Liver (tissue), 9 donors: ENCODE measurements around the gene ITGA6. TPM values are rescaled to one million over a fixed set of nuclear protein-coding genes. Genes with fewer than 3 reads are reported as not detected.

ENCODE experiments used
- DNase-seq: peaks from one replicate; pipeline ENCODE4 v3.0.0-alpha.2; 2017; ENCODE audit warnings: low spot score
- H3K27ac ChIP-seq, 2 donors: one replicate each; pipeline ENCODE4 v1.7.0; 2013; ENCODE audit warnings: inconsistent platforms in 2 of 2, low read length in 2 of 2, control low read depth in 1 of 2, low read depth in 1 of 2, mild to moderate bottlenecking in 1 of 2
- H3K27me3 ChIP-seq, 4 donors: one replicate each; pipeline versions ENCODE4 v1.6.1 to v1.7.0; 2013; ENCODE audit warnings: low read length in 3 of 4, inconsistent platforms in 1 of 4, mild to moderate bottlenecking in 1 of 4, moderate library complexity in 1 of 4; ENCODE audit not compliant: control insufficient read depth in 4 of 4, insufficient read depth in 4 of 4
- H3K36me3 ChIP-seq, 4 donors: one replicate each; pipeline versions ENCODE4 v1.6.1 to v1.7.0; 2013; ENCODE audit warnings: low read length in 3 of 4, mild to moderate bottlenecking in 3 of 4, low read depth in 1 of 4, moderate library complexity in 1 of 4; ENCODE audit not compliant: control insufficient read depth in 4 of 4, insufficient read depth in 3 of 4
- H3K4me1 ChIP-seq, 4 donors: one replicate each; pipeline versions ENCODE4 v1.6.1 to v1.7.0; 2013; ENCODE audit warnings: low read length in 3 of 4, mild to moderate bottlenecking in 3 of 4, moderate library complexity in 1 of 4; ENCODE audit not compliant: control insufficient read depth in 4 of 4, insufficient read depth in 4 of 4
- H3K4me3 ChIP-seq, 3 donors: one replicate each; pipeline versions ENCODE4 v1.6.1 to v1.7.0; 2013; ENCODE audit warnings: low read length in 3 of 3, control low read depth in 1 of 3, low read depth in 1 of 3, mild to moderate bottlenecking in 1 of 3
- H3K9ac ChIP-seq, 2 donors: one replicate each; pipeline ENCODE4 v1.7.0; 2013; ENCODE audit warnings: low read length in 2 of 2, mild to moderate bottlenecking in 2 of 2, moderate library complexity in 2 of 2, control low read depth in 1 of 2, low read depth in 1 of 2
- H3K9me3 ChIP-seq, 4 donors: one replicate each; pipeline versions ENCODE4 v1.6.1 to v1.7.0; 2013; ENCODE audit warnings: low read length in 3 of 4; ENCODE audit not compliant: control insufficient read depth in 4 of 4
- ATF3 ChIP-seq: IDR thresholded peaks from 2 replicates; pipeline ENCODE4 v1.6.1; 2016; ENCODE audit warnings: antibody characterized with exemption
- CTCF ChIP-seq: fragments of 150-350 bp; IDR thresholded peaks from 2 replicates; pipeline ENCODE4 v1.5.1; 2017; ENCODE audit warnings: improper control_type of control experiment, low read depth, low read length; ENCODE audit not compliant: missing input control
- EGR1 ChIP-seq, 2 donors: IDR thresholded peaks; 2 replicates each; pipeline ENCODE4 v1.6.1; 2016 to 2018; ENCODE audit warnings: antibody characterized with exemption in 2 of 2, low read depth in 2 of 2
- FOXA2 ChIP-seq: IDR thresholded peaks from 2 replicates; pipeline ENCODE4 v1.6.1; 2016; ENCODE audit warnings: antibody characterized with exemption
- GABPA ChIP-seq, 2 donors: IDR thresholded peaks in 1 of 2; conservative IDR thresholded peaks in 1 of 2; 2 replicates each; pipeline ENCODE4 v1.6.1; 2016; ENCODE audit warnings: antibody characterized with exemption in 2 of 2, mild to moderate bottlenecking in 1 of 2, moderate library complexity in 1 of 2
- HNF4A ChIP-seq, 2 donors: conservative IDR thresholded peaks; 2 replicates each; pipeline ENCODE4 v1.6.1; 2016; ENCODE audit warnings: antibody characterized with exemption in 2 of 2, mild to moderate bottlenecking in 2 of 2
- HNF4G ChIP-seq: IDR thresholded peaks from 2 replicates; pipeline ENCODE4 v1.6.1; 2016; ENCODE audit warnings: antibody characterized with exemption
- JUND ChIP-seq, 2 donors: IDR thresholded peaks; 2 replicates each; pipeline ENCODE4 v1.6.1; 2016; ENCODE audit warnings: antibody characterized with exemption in 2 of 2
- MAX ChIP-seq: IDR thresholded peaks from 2 replicates; pipeline ENCODE4 v1.6.1; 2016; ENCODE audit warnings: antibody characterized with exemption
- NR2F2 ChIP-seq: IDR thresholded peaks from 2 replicates; pipeline ENCODE4 v1.6.1; 2016; ENCODE audit warnings: antibody characterized with exemption
- RAD21 ChIP-seq, 2 donors: IDR thresholded peaks; 2 replicates each; pipeline ENCODE4 v1.6.1; 2016; ENCODE audit warnings: antibody characterized with exemption in 2 of 2, mild to moderate bottlenecking in 2 of 2
- REST ChIP-seq: IDR thresholded peaks from 2 replicates; pipeline ENCODE4 v1.6.1; 2016; ENCODE audit warnings: antibody characterized with exemption, mild to moderate bottlenecking
- SP1 ChIP-seq: IDR thresholded peaks from 2 replicates; pipeline ENCODE4 v1.6.1; 2018; ENCODE audit warnings: antibody characterized with exemption, mild to moderate bottlenecking
- TAF1 ChIP-seq: conservative IDR thresholded peaks from 2 replicates; pipeline ENCODE4 v1.6.1; 2016; ENCODE audit warnings: antibody characterized with exemption, mild to moderate bottlenecking
- YY1 ChIP-seq: IDR thresholded peaks from 2 replicates; pipeline ENCODE4 v1.6.1; 2016; ENCODE audit warnings: antibody characterized with exemption, mild to moderate bottlenecking
- WGBS: extraction: QIAGEN DNeasy Blood & Tissue Kit; methylation state at CpG from one replicate; pipeline ENCODE4 v1.1.7; 2013; 5-methylcytosine and 5-hydroxymethylcytosine counted together
- polyA plus RNA-seq, 2 donors: library from polyadenylated mRNA; stranded (reverse) in 1 of 2; unstranded in 1 of 2; fragments of 200-250 nt in 1 of 2; fragments of >200 nt in 1 of 2; fragmentation: Nextera tagmentation in 1 of 2; extraction: Ambion mirVana in 1 of 2; gene quantifications; one replicate each; pipeline versions ENCODE4 v1.2.1 to v1.2.3, GENCODE V29; 2013 to 2015
- total RNA-seq, 2 donors: library from RNA; depleted of rRNA; stranded (reverse); fragments of >200 nt; gene quantifications; one replicate each; pipeline ENCODE4 v1.2.3, GENCODE V29; 2014
- donor health status: healthy.
- donor health status: healthy.
- donor health status: healthy.
- donor health status: healthy.
- donor health status: healthy.

ITGA6 gene
- total and polyA plus RNA-seq, 4 donors = 5.8 to 21.6 (median 11.4) TPM

- Histone ChIP-seq H3K27me3 (no peaks in the 10 kb centered on the region), H3K36me3 (no peaks in the 10 kb centered on the region), H3K4me1 (no peaks in the 10 kb centered on the region), H3K9me3 (no peaks in the 10 kb centered on the region), H3K9ac (no peak overlapping the region), H3K27ac (no peak overlapping the region), H3K4me3 (no peak overlapping the region)
- DNase-seq = no peak
- TF ChIP-seq RAD21 (IDR thresholded peaks at IDR 0.05) (peak in 1 of 2 donors; percentile 13), FOXA2 (no peak)
- 69% methylated on average over 2 of the region's 2 CpGs for WGBS
Measured at GRCh38 chr2:172398440-172398839, 28.9 kb upstream of the ITGA6 start.

GRCh38 chr2:172399765-172400164, 27.6 kb upstream of the ITGA6 start:
- Histone ChIP-seq H3K36me3 (no peaks in the 10 kb centered on the region), H3K4me3 (no peak overlapping the region), H3K27me3 (no peaks in the 10 kb centered on the region), H3K9me3 (no peaks in the 10 kb centered on the region), H3K27ac (no peak overlapping the region), H3K4me1 (no peaks in the 10 kb centered on the region), H3K9ac (no peak overlapping the region)
- DNase-seq = no peak
- TF ChIP-seq TAF1 (no peak), FOXA2 (no peak), NR2F2 (no peak), GABPA (IDR thresholded peaks at IDR 0.05 in 1 of 2, conservative IDR thresholded peaks at IDR 0.05 in 1 of 2) (no peak), CTCF (no peak), SP1 (no peak), REST (no peak), EGR1 (IDR thresholded peaks at IDR 0.05; ENCODE audit: low read depth in 2 of 2) (no peak), HNF4A (conservative IDR thresholded peaks at IDR 0.05) (no peak), JUND (IDR thresholded peaks at IDR 0.05) (no peak), YY1 (no peak), HNF4G (no peak), MAX (no peak)
- 92% methylated on average over 5 of the region's 5 CpGs for WGBS

- no peak for DNase-seq
- 81% methylated on average over 1 of the region's 1 CpG for WGBS
- Histone ChIP-seq H3K9me3 (no peaks in the 10 kb centered on the region), H3K4me3 (no peak overlapping the region), H3K36me3 (no peaks in the 10 kb centered on the region), H3K27ac (no peak overlapping the region), H3K9ac (no peak overlapping the region), H3K27me3 (no peaks in the 10 kb centered on the region), H3K4me1 (no peaks in the 10 kb centered on the region)
- no peak for TF ChIP-seq SP1
- no peak for TF ChIP-seq FOXA2
- no peak for TF ChIP-seq GABPA (IDR thresholded peaks at IDR 0.05 in 1 of 2, conservative IDR thresholded peaks at IDR 0.05 in 1 of 2)
- no peak for TF ChIP-seq HNF4G
- TF ChIP-seq EGR1 (IDR thresholded peaks at IDR 0.05; ENCODE audit: low read depth in 2 of 2) = no peak
- no peak for TF ChIP-seq JUND (IDR thresholded peaks at IDR 0.05)
- no peak for TF ChIP-seq ATF3
Measured at GRCh38 chr2:172402198-172402597, 25.2 kb upstream of the ITGA6 start.
